GM19035 (cell line): ENCODE data around the gene USP34.

ENCODE experiments used
- ATAC-seq: cut with Tn5 transposase; IDR thresholded peaks from one replicate; pipeline ENCODE4 v1.9.1; 2021; ENCODE audit not compliant: unreplicated experiment

Gene USP34

GRCh38 chr2:61328707-61329251, 142.1 kb downstream of the USP34 start:
- no peak for ATAC-seq

GRCh38 chr2:61327173-61327572, 143.7 kb downstream of the USP34 start:
- ATAC-seq: no peak

GRCh38 chr2:61326423-61326822, 144.5 kb downstream of the USP34 start:
- ATAC-seq: no peak

GRCh38 chr2:61320181-61320580, 150.7 kb downstream of the USP34 start:
- ATAC-seq: no peak

- no peak for ATAC-seq
Measured at GRCh38 chr2:61318553-61318952, 152.3 kb downstream of the USP34 start.

- no peak for ATAC-seq
Measured at GRCh38 chr2:61295981-61296380, 174.9 kb downstream of the USP34 start.

GRCh38 chr2:61291851-61292575, 178.9 kb downstream of the USP34 start:
- ATAC-seq: no peak

GRCh38 chr2:61288070-61288841, 182.6 kb downstream of the USP34 start:
- ATAC-seq: no peak

- ATAC-seq: no peak
Measured at GRCh38 chr2:61287254-61287653, 183.6 kb downstream of the USP34 start.

GRCh38 chr2:61283443-61284160, 187.3 kb downstream of the USP34 start:
- ATAC-seq: no peak

- no peak for ATAC-seq
Measured at GRCh38 chr2:61282104-61282590, 188.7 kb downstream of the USP34 start.

GRCh38 chr2:61281321-61281720, 189.6 kb downstream of the USP34 start:
- ATAC-seq: no peak

GRCh38 chr2:61277756-61278155, 193.1 kb downstream of the USP34 start:
- ATAC-seq: no peak

- no peak for ATAC-seq
Measured at GRCh38 chr2:61275575-61276184, 195.2 kb downstream of the USP34 start.

GRCh38 chr2:61272421-61273070, 198.3 kb downstream of the USP34 start:
- no peak for ATAC-seq

GRCh38 chr2:61268249-61268648, 202.6 kb downstream of the USP34 start:
- ATAC-seq: no peak

- no peak for ATAC-seq
Measured at GRCh38 chr2:61266632-61267505, 204.0 kb downstream of the USP34 start.

GRCh38 chr2:61263830-61264229, 207.1 kb downstream of the USP34 start:
- ATAC-seq: no peak

GRCh38 chr2:61262699-61263098, 208.2 kb downstream of the USP34 start:
- ATAC-seq: no peak
